22Rv1 (cell line): ENCODE data around the gene GFY.

ENCODE experiments used
- CTCF ChIP-seq: fragments of 450-650 bp; IDR thresholded peaks from 2 replicates; pipeline ENCODE4 v1.5.1; 2017; ENCODE audit warnings: mild to moderate bottlenecking
- ZFX ChIP-seq: fragments of 450-650 bp; IDR thresholded peaks from 2 replicates; pipeline ENCODE4 v1.6.1; 2017; ENCODE audit warnings: antibody characterized with exemption, borderline replicate concordance

DNA sequence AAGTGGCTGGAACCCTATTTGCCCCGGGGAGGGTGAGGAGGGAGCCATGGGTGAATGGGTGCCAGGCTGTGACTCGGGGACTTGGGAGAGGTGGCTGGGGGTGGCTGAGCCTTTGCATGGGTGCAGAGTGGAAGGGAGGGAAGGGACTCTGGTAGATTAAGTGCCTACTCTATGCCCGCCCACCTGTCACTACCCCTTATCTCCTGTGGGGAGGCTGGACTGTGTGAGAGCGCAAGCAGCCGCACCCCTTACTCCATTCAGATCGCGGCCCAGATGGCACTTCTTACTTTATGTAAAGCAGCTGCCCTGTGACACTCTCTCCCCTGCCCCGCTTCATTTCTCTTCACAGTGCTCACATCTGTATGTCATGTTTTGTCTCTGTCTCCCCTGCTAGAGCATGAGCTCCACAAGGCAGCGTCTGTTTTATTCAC lies 34.2 kb upstream of the GFY start:
- no peak for TF ChIP-seq CTCF
- no peak for TF ChIP-seq ZFX
